Stimulated activated CD4-positive, alpha-beta T cell treated with anti-CD3 and anti-CD28 coated beads, TNF-alpha, amount 100 ng/mL, for 48 hours (primary cell): ENCODE measurements around the gene KANSL2.
"Not testable (repeated sequence)": the region's sequence is repeated elsewhere in the genome, so short reads cannot be mapped to it uniquely, and the experiment has no call there.

Experiments used
- DNase-seq, 3 donors: peaks; one replicate each; pipeline ENCODE4 v3.0.0-alpha.2; 2020; ENCODE audit warnings: low read depth in 3 of 3

The KANSL2 gene

DNA sequence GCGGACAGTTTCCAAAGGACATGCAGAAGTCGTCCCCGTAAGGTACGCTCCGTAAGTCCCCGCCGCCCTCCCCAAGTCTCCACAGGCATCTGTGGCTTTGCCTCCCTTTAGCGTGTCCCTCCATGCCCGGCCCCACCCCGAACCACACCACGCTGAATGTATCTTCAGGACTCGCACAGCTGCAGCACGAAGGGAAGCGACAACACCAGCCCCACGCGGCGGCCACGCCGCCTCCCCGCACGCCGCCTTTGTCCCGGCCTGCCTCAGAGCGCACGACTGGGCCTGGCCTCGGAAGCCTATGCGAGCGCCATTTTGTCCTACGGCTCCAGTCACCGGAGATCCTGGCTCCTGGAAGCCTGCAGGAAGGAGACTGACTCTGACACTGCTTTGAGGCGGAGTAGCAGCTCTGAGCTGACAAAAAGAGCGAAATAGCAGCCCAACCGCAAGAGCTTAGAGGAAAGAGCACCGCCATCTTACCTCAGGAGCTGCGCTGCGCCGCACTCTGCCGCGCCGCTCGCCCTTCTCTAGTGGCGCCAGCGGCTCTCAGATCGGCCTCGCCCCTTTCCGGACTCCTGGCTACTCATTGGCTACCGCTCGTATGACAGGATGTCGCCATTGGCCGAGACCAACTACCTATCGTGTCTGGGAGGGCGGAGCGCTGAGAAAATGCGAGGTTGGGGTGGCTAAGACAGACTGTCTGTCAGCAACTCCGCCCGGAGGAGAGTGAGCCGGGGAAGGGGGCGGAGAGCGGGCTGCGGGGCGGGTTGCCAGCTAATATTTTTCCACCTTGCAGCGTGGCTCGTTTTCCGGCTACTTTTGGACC is at the start of gene KANSL2:
Gene KANSL2 (minus strand): TSS at position 529 of the 823 bp plus-strand sequence. CDS start 606 bp downstream, outside the sequence.
- DNase-seq = peak; percentile 92 to 98 (median 94)

- DNase-seq = no peak
These were observed 46.8 kb upstream of the KANSL2 start for GRCh38 chr12:48728807-48729206.

- not testable (repeated sequence) for DNase-seq
These were observed 38.7 kb upstream of the KANSL2 start for GRCh38 chr12:48720737-48721136.

DNA sequence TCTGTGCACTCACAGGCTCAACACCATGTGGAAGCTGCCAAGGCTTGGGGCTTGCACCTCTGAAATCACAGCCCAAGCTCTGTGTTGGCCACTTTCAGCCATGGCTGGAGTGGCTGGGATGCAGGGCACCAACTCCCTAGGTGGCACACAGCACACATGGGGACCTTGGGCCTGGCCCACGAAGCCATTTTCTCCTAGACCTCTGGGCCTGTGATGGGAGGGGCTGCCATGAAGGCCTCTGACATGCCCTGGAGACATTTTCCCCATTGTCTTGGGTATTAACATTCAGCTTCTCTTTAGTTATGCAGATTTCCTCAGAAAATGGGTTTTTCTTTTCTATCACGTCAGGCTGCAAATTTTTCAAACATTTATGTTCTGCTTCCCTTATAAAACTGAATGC is 38.1 kb upstream of the KANSL2 start:
- DNase-seq = not testable (repeated sequence)

- DNase-seq = not testable (repeated sequence)
These were observed 37.0 kb upstream of the KANSL2 start for GRCh38 chr12:48719002-48719401.

DNA sequence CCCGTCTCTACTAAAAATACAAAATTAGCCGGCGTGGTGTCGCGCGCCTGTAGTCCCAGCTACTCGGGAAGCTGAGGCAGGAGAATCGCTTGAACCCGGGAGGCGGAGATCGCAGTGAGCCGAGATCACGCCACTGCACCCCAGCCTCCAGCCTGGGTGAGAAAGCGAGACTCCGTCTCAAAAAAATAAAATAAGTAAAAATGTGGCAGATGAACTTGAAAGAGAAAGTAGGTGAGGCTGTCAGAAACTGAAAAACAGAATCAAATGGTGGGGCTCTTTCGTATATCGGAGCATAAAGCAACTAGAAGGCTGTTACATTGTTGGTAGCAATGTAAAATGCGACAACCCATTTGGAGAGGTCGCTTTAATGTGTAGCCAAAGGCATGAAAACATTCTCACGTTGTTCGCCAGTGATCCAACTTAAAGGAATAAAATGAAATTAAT is 35.2 kb upstream of the KANSL2 start:
- DNase-seq = no peak

GRCh38 chr12:48716493-48717251 is 34.6 kb upstream of the KANSL2 start, which contains the start of gene CCNT1:
CCNT1 (minus strand) TSS chr12:48716707; CDS start chr12:48716675, 32 bp downstream.
- peak; percentile 98 to 100 (median 99) for DNase-seq

DNA sequence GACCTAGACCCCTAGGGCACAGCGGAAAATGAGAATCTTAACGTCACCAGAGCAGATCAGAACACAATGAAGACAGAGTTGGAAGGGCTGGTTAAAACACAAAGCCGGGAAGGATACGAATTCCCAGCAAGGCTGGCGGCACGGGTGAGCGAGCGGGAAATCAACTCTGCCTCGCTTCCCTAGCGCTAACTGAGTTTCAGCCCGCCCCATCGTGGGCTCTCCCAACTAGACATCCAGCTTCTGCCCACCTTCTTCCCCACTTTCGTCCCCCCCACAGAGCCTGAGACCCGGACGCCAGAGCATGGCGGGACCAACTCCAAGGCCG is 34.1 kb upstream of the KANSL2 start:
- DNase-seq = no peak

- DNase-seq = no peak
These were observed 30.2 kb upstream of the KANSL2 start for GRCh38 chr12:48712209-48712608.

DNA sequence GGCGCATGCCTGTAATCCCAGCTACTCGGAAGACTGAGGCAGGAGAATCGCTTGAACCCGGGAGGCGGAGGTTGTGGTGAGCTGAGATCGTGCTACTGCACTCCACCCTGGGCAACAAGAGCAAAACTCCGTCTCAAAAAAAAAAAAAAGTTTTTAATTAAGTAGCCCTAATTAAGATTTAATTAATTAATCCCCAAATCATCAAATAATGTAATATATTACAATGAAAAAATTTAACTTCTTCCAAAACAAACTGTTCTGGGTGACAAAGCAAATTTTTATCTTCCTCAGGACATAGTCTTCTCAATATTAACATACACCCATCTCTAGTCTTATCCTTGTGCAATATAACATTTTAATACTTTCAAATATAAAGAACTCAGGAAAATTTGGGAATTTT is 16.8 kb upstream of the KANSL2 start:
- not testable (repeated sequence) for DNase-seq

- no peak for DNase-seq
These were observed 14.6 kb upstream of the KANSL2 start for GRCh38 chr12:48696626-48697025.

GRCh38 chr12:48695859-48696258 is 13.8 kb upstream of the KANSL2 start:
- no peak for DNase-seq

DNA sequence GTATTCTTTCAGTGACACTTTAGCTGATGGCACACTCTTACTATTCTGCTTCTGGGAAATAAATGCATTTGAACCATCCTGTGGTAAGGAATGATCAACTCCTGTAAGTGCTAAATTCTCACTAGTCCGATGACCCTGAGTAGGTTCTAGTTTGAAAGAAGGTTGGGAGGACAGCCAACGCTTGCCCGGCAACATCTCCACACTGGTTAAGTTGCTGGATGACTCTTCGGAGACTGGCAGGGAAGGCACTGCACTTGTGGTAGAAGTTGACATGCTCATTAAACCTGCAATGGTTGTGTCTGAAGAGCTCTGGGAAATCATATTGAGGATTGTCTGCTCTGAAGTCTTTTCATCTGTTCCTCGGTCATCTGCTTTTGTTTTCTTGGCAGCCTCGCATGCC is 12.0 kb upstream of the KANSL2 start:
- DNase-seq = no peak

- no peak for DNase-seq
These were observed 11.5 kb upstream of the KANSL2 start for GRCh38 chr12:48693572-48693971.

- no peak for DNase-seq
These were observed 9.9 kb upstream of the KANSL2 start for GRCh38 chr12:48691826-48692487.

DNA sequence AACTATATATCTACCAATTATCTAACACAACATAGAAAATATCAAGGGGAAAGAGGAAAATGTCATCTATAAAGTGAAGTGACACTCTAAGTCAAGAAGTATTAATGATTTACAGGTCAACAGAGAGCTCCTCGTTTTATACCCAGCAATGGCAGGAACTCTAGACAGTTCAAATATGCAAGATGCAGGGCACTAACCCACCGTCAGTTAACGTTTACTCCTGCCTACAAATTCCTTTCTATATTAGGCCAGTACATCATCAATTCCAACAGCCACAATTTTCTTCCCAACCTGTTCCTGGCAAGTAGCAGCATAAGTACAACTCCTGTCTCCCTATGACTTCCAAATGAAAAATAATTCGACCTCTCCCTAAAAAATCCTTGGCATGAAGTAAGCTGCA is 9.0 kb upstream of the KANSL2 start:
- DNase-seq = no peak

DNA sequence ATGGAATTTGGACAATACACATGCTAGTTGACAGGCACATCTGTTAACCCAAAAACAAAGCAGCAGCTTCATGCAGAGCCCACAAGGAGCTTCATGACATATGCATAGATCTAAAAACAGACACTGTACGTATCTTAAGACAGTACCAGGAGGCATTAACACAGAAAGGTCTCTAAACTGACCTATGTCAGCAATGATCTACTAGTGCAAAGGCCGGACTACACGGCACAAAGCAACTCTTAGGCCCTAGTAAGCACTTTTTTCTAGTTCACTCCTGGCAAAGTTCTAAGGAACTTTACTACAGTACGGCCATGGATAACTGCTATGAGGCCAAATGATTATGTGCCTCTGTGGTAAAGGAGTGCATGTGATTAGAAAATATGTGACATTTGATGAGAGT is 8.4 kb upstream of the KANSL2 start:
- DNase-seq = no peak

DNA sequence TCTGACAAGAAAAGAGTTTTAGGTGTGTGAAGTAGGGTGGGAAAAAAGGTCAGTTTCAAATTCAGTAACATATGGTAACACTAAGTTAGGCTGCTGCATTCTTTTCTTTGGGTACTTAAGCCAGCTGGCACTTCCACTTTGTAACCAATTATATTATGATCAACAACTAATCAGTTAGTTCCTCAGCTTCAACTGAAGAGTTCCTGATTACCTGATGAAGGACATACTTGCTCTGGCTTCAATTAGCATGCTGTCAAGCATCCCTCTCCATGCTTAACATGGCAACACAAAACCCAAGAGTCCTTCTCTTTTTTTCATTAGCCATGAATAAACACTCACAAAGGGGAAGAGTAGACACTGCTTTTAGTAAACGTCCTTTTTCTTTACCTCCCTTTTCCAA is 6.8 kb upstream of the KANSL2 start:
- DNase-seq = no peak

- DNase-seq = no peak
These were observed 5.6 kb upstream of the KANSL2 start for GRCh38 chr12:48687592-48687991.

- DNase-seq = no peak
These were observed 4.7 kb upstream of the KANSL2 start for GRCh38 chr12:48686615-48687334.

DNA sequence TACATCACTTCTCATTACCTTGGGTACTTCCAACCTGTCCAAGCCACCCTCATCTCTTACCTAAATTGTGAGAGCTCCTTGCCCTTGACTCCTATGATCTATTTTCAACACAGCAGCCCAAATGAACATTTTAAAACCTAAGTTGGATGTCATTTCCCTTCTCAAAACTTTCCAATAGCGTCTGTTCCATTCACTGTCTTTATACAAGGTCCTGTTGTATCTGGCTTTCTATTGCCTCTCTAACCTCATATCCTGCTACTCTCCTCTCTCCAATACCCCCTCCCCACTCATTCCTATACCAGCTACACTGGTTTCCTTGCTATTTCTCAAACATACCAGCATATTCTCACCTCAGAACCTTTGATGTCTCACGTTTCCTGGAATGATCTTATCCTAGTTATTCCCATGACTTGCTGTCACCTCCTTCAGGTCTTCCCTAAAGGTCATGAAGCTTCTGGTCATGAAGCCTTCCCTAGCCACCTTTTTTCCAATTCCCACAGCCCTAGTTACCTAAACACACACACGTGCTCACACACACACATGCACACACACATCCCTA is 4.1 kb upstream of the KANSL2 start:
- DNase-seq = no peak
